DND-41 (cell line): ENCODE results near the gene CASP6.

ENCODE experiments used
- ATAC-seq: fragments of 200-7000 bp; cut with Tn5 transposase; 3 replicates; pipeline ENCODE4 v1.9.1; 2021; ENCODE audit warnings: low read depth; ENCODE audit not compliant: insufficient read depth
- DNase-seq: peaks from one replicate; pipeline ENCODE4 v3.0.0-alpha.2; 2020
- H2AFZ ChIP-seq: 2 replicates; pipeline ENCODE4 v1.6.0; 2012; ENCODE audit warnings: low read depth, low read length
- H3K27ac ChIP-seq: 2 replicates; pipeline ENCODE4 v1.5.1; 2012; ENCODE audit warnings: low read length, inconsistent platforms
- H3K27me3 ChIP-seq: fragments of 200-600 bp; sonication (generic); 2 replicates; pipeline ENCODE4 v1.6.0; 2012; ENCODE audit warnings: low read length, mild to moderate bottlenecking, inconsistent platforms; ENCODE audit not compliant: insufficient read depth, poor library complexity
- H3K36me3 ChIP-seq: 2 replicates; pipeline ENCODE4 v1.5.1; 2012; ENCODE audit warnings: low read length, inconsistent platforms; ENCODE audit not compliant: insufficient read depth
- H3K4me1 ChIP-seq: 2 replicates; pipeline ENCODE4 v1.5.1; 2012; ENCODE audit warnings: mild to moderate bottlenecking, low read length; ENCODE audit not compliant: insufficient read depth
- H3K4me2 ChIP-seq: 2 replicates; pipeline ENCODE4 v1.6.0; 2012; ENCODE audit warnings: mild to moderate bottlenecking, moderate library complexity, low read length, inconsistent platforms; ENCODE audit not compliant: insufficient read depth
- H3K4me3 ChIP-seq, 2 experiments: fragments of 200-600 bp in 1 of 2; shearing (Covaris generic) in 1 of 2; 2 replicates each; pipeline ENCODE4 v1.5.1; 2012 to 2016; ENCODE audit warnings: inconsistent platforms in 2 of 2, low read length in 2 of 2, mild to moderate bottlenecking in 2 of 2, low read depth in 1 of 2, moderate library complexity in 1 of 2
- H3K79me2 ChIP-seq: 2 replicates; pipeline ENCODE4 v1.6.0; 2012; ENCODE audit warnings: low read length, inconsistent platforms; ENCODE audit not compliant: insufficient read depth
- H3K9ac ChIP-seq: 2 replicates; pipeline ENCODE4 v1.6.0; 2012; ENCODE audit warnings: low read depth, mild to moderate bottlenecking, inconsistent platforms, low read length, moderate library complexity
- H3K9me3 ChIP-seq: 2 replicates; pipeline ENCODE4 v1.5.1; 2012; ENCODE audit warnings: low read length, moderate library complexity, mild to moderate bottlenecking, inconsistent platforms; ENCODE audit not compliant: insufficient read depth, severe bottlenecking
- H4K20me1 ChIP-seq: 2 replicates; pipeline ENCODE4 v1.6.0; 2012; ENCODE audit warnings: low read length; ENCODE audit not compliant: insufficient read depth
- CTCF ChIP-seq: IDR thresholded peaks from 2 replicates; pipeline ENCODE4 v1.5.1; 2012; ENCODE audit warnings: borderline replicate concordance, low read length, moderate library complexity, mild to moderate bottlenecking; ENCODE audit not compliant: poor library complexity, severe bottlenecking; ENCODE audit errors: extremely low read depth
- EZH2 ChIP-seq: IDR thresholded peaks from 3 replicates; pipeline ENCODE4 v1.6.1; 2012; ENCODE audit warnings: borderline replicate concordance, low read depth, mild to moderate bottlenecking, moderate library complexity, low read length, inconsistent platforms; ENCODE audit not compliant: severe bottlenecking

The CASP6 gene

GRCh38 chr4:109750652-109751244 lies 47.5 kb upstream of the CASP6 start:
- H3K4me3 ChIP-seq, result no peak overlapping the region
- no peak overlapping the region for H2AFZ ChIP-seq
- no peak overlapping the region for H3K4me2 ChIP-seq
- H4K20me1 ChIP-seq, result no peaks in the 10 kb centered on the region
- no peaks in the 10 kb centered on the region for H3K79me2 ChIP-seq
- H3K9ac ChIP-seq, result no peak overlapping the region
- H3K27me3 ChIP-seq, result peaks cover 12% of the 10 kb centered on the region
- DNase-seq (no peak), ATAC-seq (no peak)
- H3K36me3 ChIP-seq, result no peaks in the 10 kb centered on the region
- no peaks in the 10 kb centered on the region for H3K9me3 ChIP-seq
- TF ChIP-seq EZH2 (no peak), CTCF (no peak)
- H3K27ac ChIP-seq, result no peak overlapping the region
- no peaks in the 10 kb centered on the region for H3K4me1 ChIP-seq

GRCh38 chr4:109749388-109750082 lies 46.3 kb upstream of the CASP6 start:
- TF ChIP-seq EZH2 (no peak), CTCF (no peak)
- no peak overlapping the region for H2AFZ ChIP-seq

GRCh38 chr4:109748114-109748513 lies 44.9 kb upstream of the CASP6 start:
- no peak overlapping the region for H2AFZ ChIP-seq
- no peak overlapping the region for H3K27ac ChIP-seq
- no peaks in the 10 kb centered on the region for H3K4me1 ChIP-seq
- TF ChIP-seq CTCF, result no peak
- TF ChIP-seq EZH2, result no peak
- ATAC-seq (no peak), DNase-seq (no peak)
- H3K27me3 ChIP-seq, result peaks cover 12% of the 10 kb centered on the region
- H3K9me3 ChIP-seq, result no peaks in the 10 kb centered on the region
- H4K20me1 ChIP-seq, result no peaks in the 10 kb centered on the region
- no peak overlapping the region for H3K4me2 ChIP-seq
- no peak overlapping the region for H3K9ac ChIP-seq
- H3K36me3 ChIP-seq, result no peaks in the 10 kb centered on the region
- H3K4me3 ChIP-seq, result no peak overlapping the region
- no peaks in the 10 kb centered on the region for H3K79me2 ChIP-seq

More at GRCh38 chr4:109749388-109750082, 46.3 kb upstream of the CASP6 start:
- DNase-seq (no peak), ATAC-seq (no peak)
- Histone ChIP-seq H3K79me2 (no peaks in the 10 kb centered on the region), H4K20me1 (no peaks in the 10 kb centered on the region), H3K9ac (no peak overlapping the region), H3K9me3 (no peaks in the 10 kb centered on the region), H3K4me2 (no peak overlapping the region), H3K27me3 (peaks cover 12% of the 10 kb centered on the region), H3K4me3 (no peak overlapping the region), H3K36me3 (no peaks in the 10 kb centered on the region), H3K4me1 (no peaks in the 10 kb centered on the region), H3K27ac (no peak overlapping the region)
